NCI-H1436 (cell line): Measurements from ENCODE around the gene ADGRD2.

Experiments used
- DNase-seq: peaks from one replicate; lab custom pipeline; 2025; lab: John Stamatoyannopoulos, UW

Gene ADGRD2

GRCh38 chr9:124511891-124512805 lies 61.9 kb downstream of the ADGRD2 start:
- no peak for DNase-seq

GRCh38 chr9:124512806-124513204 lies 62.6 kb downstream of the ADGRD2 start:
- no peak for DNase-seq

- no peak for DNase-seq
These were observed 63.2 kb downstream of the ADGRD2 start for GRCh38 chr9:124513376-124513994.

GRCh38 chr9:124514125-124514524 lies 63.9 kb downstream of the ADGRD2 start:
- DNase-seq: no peak

- DNase-seq: no peak
These were observed 64.6 kb downstream of the ADGRD2 start for GRCh38 chr9:124514874-124515273.

- DNase-seq: no peak
These were observed 67.3 kb downstream of the ADGRD2 start for GRCh38 chr9:124517600-124517999.

- DNase-seq: no peak
These were observed 67.9 kb downstream of the ADGRD2 start for GRCh38 chr9:124518116-124518515.

- no peak for DNase-seq
These were observed 70.0 kb downstream of the ADGRD2 start for GRCh38 chr9:124520206-124520596.

GRCh38 chr9:124521142-124521541 lies 70.9 kb downstream of the ADGRD2 start:
- DNase-seq: no peak

GRCh38 chr9:124522121-124523098 lies 72.2 kb downstream of the ADGRD2 start:
- DNase-seq: no peak

GRCh38 chr9:124526174-124526573 lies 75.9 kb downstream of the ADGRD2 start:
- no peak for DNase-seq

- no peak for DNase-seq
These were observed 77.5 kb downstream of the ADGRD2 start for GRCh38 chr9:124527781-124528180.
